ENCODE data around the gene CNTNAP2.

GRCh38 chr7:146112755-146113154 is 3.8 kb upstream of the CNTNAP2 start:
- no peak for TF ChIP-seq GATA2 (IDR thresholded peaks at IDR 0.05; ENCODE audit: low read depth, low read length)
- no peak for TF ChIP-seq GATA3 (IDR thresholded peaks at IDR 0.05; ENCODE audit: low read depth, low read length)
